DOHH2 (cell line): Measurements from ENCODE around the gene CROCC.
"Not testable (repeated sequence)": the region's sequence is repeated elsewhere in the genome, so short reads cannot be mapped to it uniquely, and the experiment has no call there.

Experiments
- CTCF ChIP-seq: fragments of 200-600 bp; sonication (generic); IDR thresholded peaks from one replicate; pipeline ENCODE4 v1.5.1; 2014; ENCODE audit warnings: antibody characterized with exemption, mild to moderate bottlenecking, low read depth, low read length; ENCODE audit not compliant: poor library complexity, severe bottlenecking
- EZH2phosphoT487 ChIP-seq: fragments of 200-600 bp; sonication (generic); IDR thresholded peaks from 2 replicates; pipeline ENCODE4 v1.6.1; 2017; ENCODE audit warnings: borderline replicate concordance, mild to moderate bottlenecking, antibody characterized with exemption, low read length, moderate library complexity, mixed read lengths

DNA sequence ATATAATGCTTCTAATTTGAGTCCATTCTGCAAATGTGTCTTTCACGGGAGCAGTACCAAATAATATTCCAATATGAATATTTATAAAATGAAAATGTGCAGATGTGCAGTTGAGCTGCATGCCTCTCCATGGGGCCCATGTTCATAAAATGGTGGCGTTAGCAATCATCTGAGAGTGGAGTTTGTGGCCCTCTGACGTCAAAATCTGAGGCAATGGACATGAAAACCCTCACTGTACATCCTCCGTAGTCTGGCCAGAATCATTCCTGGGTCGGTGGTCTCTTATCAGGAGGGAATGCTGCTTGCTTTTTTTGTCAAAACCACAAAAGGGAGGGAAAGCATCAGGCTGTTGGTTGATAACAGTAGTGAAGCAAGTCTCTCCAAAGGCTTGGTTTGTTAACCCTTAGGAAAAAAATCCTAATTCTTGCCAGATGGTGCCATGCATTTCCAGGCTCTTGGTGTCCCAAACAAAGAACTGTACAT is 31.2 kb upstream of the CROCC start:
- not testable (repeated sequence) for TF ChIP-seq CTCF, EZH2phosphoT487
